ENCODE results near the gene AKR7A3.

The AKR7A3 gene

GRCh38 chr1:19317126-19317910, 28.7 kb upstream of the AKR7A3 start:
- Histone ChIP-seq H3K27me3 (replicated peaks; ENCODE audit: control insufficient read depth, insufficient read depth, low read length) (no peaks in the 10 kb centered on the region), H3K9me3 (ENCODE audit: control insufficient read depth, low read length) (no peaks in the 10 kb centered on the region), H3K36me3 (ENCODE audit: control insufficient read depth, insufficient read depth, low read length, severe bottlenecking) (peaks cover 34% of the 10 kb centered on the region), H3K4me1 (ENCODE audit: control insufficient read depth, insufficient read depth, low read length) (peaks cover 10% of the 10 kb centered on the region), H3K4me3 (ENCODE audit: low read length) (no peak overlapping the region), H3K9ac (ENCODE audit: low read length) (no peak overlapping the region)
- DNase-seq (ENCODE audit: low read depth) = no peak

- Histone ChIP-seq H3K4me3 (ENCODE audit: low read length) (no peak overlapping the region), H3K36me3 (ENCODE audit: control insufficient read depth, insufficient read depth, low read length, severe bottlenecking) (peaks cover 25% of the 10 kb centered on the region), H3K9me3 (ENCODE audit: control insufficient read depth, low read length) (no peaks in the 10 kb centered on the region), H3K4me1 (ENCODE audit: control insufficient read depth, insufficient read depth, low read length) (peaks cover 16% of the 10 kb centered on the region), H3K27me3 (replicated peaks; ENCODE audit: control insufficient read depth, insufficient read depth, low read length) (no peaks in the 10 kb centered on the region), H3K9ac (ENCODE audit: low read length) (no peak overlapping the region)
- peak; percentile 40 for DNase-seq (ENCODE audit: low read depth)
Observed at GRCh38 chr1:19315378-19316198, 27.0 kb upstream of the AKR7A3 start.

DNA sequence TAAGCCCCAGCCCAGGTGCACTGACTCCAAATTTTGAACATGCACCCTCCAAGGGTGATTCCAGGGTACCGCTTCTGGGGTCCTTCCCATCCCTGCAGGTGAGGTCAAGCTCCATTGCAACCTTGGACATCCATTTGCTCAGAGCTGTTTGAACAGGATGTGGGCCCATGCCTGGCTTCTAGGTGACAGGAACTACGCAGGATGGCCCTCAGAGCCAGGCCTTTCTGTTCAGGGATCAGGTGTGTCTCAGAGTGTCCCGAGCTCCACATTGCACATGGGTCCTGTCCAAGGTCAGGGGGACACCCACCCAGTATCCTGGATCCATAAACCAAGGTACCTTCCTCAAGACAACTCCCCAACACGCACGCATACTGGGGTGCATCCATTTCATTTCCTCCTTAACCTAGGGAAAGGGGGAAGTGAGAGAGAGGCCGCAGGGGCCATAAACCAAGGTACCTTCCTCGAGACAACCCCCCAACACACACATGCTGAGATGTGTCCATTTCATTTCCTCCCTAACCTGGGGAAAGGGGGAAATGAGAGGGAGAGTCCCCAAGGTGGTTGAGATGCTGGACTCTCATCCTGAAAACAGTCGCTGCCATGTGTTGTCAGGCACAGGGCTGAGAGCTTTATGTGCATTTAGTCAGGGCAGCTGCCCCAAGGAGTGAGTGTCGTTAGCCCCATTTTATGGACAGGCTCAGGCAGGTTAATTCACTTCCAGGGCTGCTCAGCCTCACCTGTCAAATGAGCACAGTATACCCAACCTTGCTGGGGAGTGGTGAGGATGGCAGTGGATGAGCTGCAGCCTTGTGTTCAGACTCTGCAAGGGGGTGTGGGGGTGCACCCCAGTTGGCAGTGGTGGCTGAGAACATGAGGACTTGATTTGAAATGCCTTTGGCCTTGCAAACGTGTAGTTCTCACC, 25.7 kb upstream of the AKR7A3 start:
- H3K4me1 ChIP-seq (ENCODE audit: control insufficient read depth, insufficient read depth, low read length) = peaks cover 28% of the 10 kb centered on the region

DNA sequence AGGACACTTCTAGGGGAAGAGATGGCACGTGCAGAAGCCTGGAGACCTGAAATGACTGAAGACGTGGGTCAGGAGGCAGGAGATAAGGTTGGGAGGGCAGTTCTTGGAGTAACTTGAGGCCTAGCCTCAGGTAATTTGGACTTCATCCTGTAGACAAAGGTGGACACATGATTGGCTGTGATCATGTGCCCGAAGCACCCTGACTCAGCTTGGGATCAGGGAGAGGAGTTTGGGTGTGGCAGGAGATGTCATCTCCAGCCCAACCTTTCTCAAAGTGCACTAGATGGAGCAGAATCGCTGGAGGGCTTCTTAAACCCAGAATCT, 25.0 kb upstream of the AKR7A3 start:
- H3K9me3 ChIP-seq (ENCODE audit: control insufficient read depth, low read length) = no peaks in the 10 kb centered on the region
- DNase-seq (ENCODE audit: low read depth) = no peak
- no peak overlapping the region for H3K9ac ChIP-seq (ENCODE audit: low read length)
- H3K36me3 ChIP-seq (ENCODE audit: control insufficient read depth, insufficient read depth, low read length, severe bottlenecking) = peaks cover 16% of the 10 kb centered on the region
- H3K4me1 ChIP-seq (ENCODE audit: control insufficient read depth, insufficient read depth, low read length) = peaks cover 32% of the 10 kb centered on the region
- H3K27me3 ChIP-seq (replicated peaks; ENCODE audit: control insufficient read depth, insufficient read depth, low read length) = no peaks in the 10 kb centered on the region
- H3K4me3 ChIP-seq (ENCODE audit: low read length) = peak overlapping the region; percentile 93

More for the DNA sequence above, 25.7 kb upstream of the AKR7A3 start:
- no peak for DNase-seq (ENCODE audit: low read depth)
- Histone ChIP-seq H3K9ac (ENCODE audit: low read length) (no peak overlapping the region), H3K4me3 (ENCODE audit: low read length) (no peak overlapping the region), H3K9me3 (ENCODE audit: control insufficient read depth, low read length) (no peaks in the 10 kb centered on the region), H3K36me3 (ENCODE audit: control insufficient read depth, insufficient read depth, low read length, severe bottlenecking) (peaks cover 20% of the 10 kb centered on the region), H3K27me3 (replicated peaks; ENCODE audit: control insufficient read depth, insufficient read depth, low read length) (no peaks in the 10 kb centered on the region)

GRCh38 chr1:19312782-19313635, 24.4 kb upstream of the AKR7A3 start:
- H3K4me1 ChIP-seq (ENCODE audit: control insufficient read depth, insufficient read depth, low read length) = peaks cover 32% of the 10 kb centered on the region
- DNase-seq (ENCODE audit: low read depth) = no peak
- H3K9me3 ChIP-seq (ENCODE audit: control insufficient read depth, low read length) = no peaks in the 10 kb centered on the region
- H3K27me3 ChIP-seq (replicated peaks; ENCODE audit: control insufficient read depth, insufficient read depth, low read length) = no peaks in the 10 kb centered on the region
- peaks cover 18% of the 10 kb centered on the region for H3K36me3 ChIP-seq (ENCODE audit: control insufficient read depth, insufficient read depth, low read length, severe bottlenecking)
- peak overlapping the region; percentile 92 for H3K9ac ChIP-seq (ENCODE audit: low read length)
- H3K4me3 ChIP-seq (ENCODE audit: low read length) = peak overlapping the region; percentile 93

DNA sequence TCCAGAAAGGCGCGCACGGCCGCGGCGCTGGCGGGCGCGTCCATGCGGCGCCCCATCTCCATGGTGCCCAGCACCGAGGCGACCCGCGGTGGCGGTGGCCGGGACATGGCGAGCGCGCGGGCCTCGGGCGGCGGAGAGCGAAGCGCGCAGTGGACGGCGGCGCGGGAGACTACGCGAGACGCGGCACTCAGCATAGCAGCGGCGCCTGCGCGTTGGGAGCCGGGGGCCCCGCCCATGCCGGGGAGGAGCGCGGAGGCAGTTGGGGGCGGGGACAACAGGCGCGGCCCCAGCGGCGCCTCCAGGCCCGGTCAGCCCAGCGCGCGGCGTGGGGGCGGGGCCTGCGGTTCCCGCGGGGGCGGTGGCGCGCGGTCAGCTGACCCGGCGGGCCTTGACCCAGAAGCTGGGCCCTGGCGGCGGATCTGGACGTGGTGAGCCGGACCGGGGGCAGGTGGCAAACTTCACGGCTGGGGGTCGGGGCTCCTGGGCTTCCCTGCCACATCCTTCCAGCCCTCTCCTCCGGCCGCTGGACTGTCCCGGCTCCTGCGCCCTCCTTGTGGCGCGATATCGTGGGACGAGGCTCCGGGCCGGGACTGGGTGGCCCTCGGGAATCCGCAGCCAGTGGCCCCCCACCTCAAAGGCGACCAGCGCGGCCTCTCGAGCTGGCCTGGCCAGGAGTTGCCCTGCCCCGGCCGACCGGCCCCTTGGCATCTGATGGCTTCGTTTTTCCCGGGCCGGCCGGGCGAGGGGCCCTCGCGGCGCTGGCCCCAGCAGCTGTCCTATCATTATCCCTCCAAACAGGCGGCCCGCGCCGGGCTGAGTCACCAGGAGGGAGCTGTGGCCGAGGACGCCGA, 23.6 kb upstream of the AKR7A3 start, which contains the start of the genes AKR7A2 and SLC66A1:
Gene AKR7A2 (minus strand): TSS at position 214 of the 851 bp plus-strand sequence. CDS start 20 bp downstream, at position 194.
Gene SLC66A1 (plus strand): TSS at position 396 of the 851 bp plus-strand sequence. CDS start 5,352 bp downstream, outside the sequence.
- Histone ChIP-seq H3K9me3 (ENCODE audit: control insufficient read depth, low read length) (no peaks in the 10 kb centered on the region), H3K9ac (ENCODE audit: low read length) (peak within 1 kb of the TSS; percentile 94)
- DNase-seq (ENCODE audit: low read depth) = peak; percentile 99

GRCh38 chr1:19311503-19311930, 22.9 kb upstream of the AKR7A3 start:
- Histone ChIP-seq H3K27me3 (replicated peaks; ENCODE audit: control insufficient read depth, insufficient read depth, low read length) (no peaks in the 10 kb centered on the region), H3K4me3 (ENCODE audit: low read length) (peak overlapping the region; percentile 93), H3K36me3 (ENCODE audit: control insufficient read depth, insufficient read depth, low read length, severe bottlenecking) (peaks cover 29% of the 10 kb centered on the region), H3K9ac (ENCODE audit: low read length) (peak overlapping the region; percentile 94), H3K4me1 (ENCODE audit: control insufficient read depth, insufficient read depth, low read length) (peaks cover 32% of the 10 kb centered on the region), H3K9me3 (ENCODE audit: control insufficient read depth, low read length) (no peaks in the 10 kb centered on the region)
- no peak for DNase-seq (ENCODE audit: low read depth)

More for the DNA sequence above, 23.6 kb upstream of the AKR7A3 start, which contains the start of the genes AKR7A2 and SLC66A1:
- H3K4me1 ChIP-seq (ENCODE audit: control insufficient read depth, insufficient read depth, low read length) = peaks cover 32% of the 10 kb centered on the region
- H3K27me3 ChIP-seq (replicated peaks; ENCODE audit: control insufficient read depth, insufficient read depth, low read length) = no peaks in the 10 kb centered on the region
- peak within 1 kb of the TSS; percentile 93 for H3K4me3 ChIP-seq (ENCODE audit: low read length)
- H3K36me3 ChIP-seq (ENCODE audit: control insufficient read depth, insufficient read depth, low read length, severe bottlenecking) = peaks cover 22% of the 10 kb centered on the region

DNA sequence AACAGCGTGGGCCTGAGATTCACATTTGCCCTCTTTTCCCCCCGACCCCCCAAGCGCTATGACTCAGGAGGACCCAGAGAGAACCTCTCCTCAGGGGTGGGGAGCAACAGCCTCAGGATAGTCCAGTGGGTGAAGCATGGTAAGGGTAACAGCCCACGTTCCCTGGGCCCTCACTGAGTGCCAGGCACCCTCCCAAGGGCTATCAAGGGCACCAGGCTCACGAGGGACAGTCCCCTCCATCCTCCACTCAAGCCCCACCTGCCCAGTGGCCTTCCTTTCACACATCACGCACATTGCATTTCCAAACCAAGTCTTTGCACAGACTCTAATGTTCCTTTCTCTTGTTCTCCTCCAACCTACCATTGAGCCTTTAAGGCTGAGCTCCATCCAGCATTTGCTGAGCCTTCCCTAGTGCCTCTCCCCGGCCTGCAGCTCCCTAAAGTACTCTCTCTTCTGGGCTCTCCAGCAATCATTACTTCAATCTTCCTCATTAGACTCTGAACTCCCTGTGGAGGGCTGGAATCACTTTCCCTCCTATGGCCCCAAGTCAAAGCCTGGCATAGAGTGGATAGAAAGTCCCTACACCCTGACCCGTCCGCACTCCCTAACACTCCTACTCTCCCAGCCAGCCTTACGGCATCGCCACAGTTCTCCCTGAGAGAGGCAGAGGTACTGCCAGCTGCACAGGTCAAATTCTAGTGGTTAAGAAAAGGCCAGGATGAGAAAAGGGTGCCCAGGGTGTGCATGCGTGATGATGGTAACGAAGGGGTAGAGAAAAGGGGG, 22.3 kb upstream of the AKR7A3 start:
- Histone ChIP-seq H3K9me3 (ENCODE audit: control insufficient read depth, low read length) (no peaks in the 10 kb centered on the region), H3K27me3 (replicated peaks; ENCODE audit: control insufficient read depth, insufficient read depth, low read length) (no peaks in the 10 kb centered on the region), H3K9ac (ENCODE audit: low read length) (peak overlapping the region; percentile 94), H3K36me3 (ENCODE audit: control insufficient read depth, insufficient read depth, low read length, severe bottlenecking) (peaks cover 35% of the 10 kb centered on the region), H3K4me1 (ENCODE audit: control insufficient read depth, insufficient read depth, low read length) (peaks cover 32% of the 10 kb centered on the region), H3K4me3 (ENCODE audit: low read length) (peak overlapping the region; percentile 93)
- peak; percentile 41 for DNase-seq (ENCODE audit: low read depth)

DNA sequence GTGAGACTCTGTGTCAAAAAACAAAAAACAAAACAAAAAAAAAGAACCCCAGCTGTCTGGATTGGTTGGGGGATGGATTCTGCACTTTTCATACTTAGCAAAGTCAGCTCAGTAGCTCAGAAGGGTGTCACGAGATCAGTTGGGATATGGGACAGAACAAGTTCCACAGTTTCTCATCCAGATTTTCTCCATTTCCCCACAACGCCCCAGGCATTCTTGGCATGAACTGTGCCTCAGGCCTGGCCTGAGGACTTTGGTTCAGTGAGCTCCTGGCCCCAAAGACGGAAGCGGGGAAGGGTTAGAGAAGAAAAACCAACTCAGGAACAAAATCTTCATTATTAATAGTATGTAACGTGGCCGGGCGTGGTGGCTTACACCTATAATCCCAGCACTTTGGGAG, 21.5 kb upstream of the AKR7A3 start:
- H3K4me1 ChIP-seq (ENCODE audit: control insufficient read depth, insufficient read depth, low read length) = peaks cover 32% of the 10 kb centered on the region
- no peak overlapping the region for H3K4me3 ChIP-seq (ENCODE audit: low read length)
- H3K9me3 ChIP-seq (ENCODE audit: control insufficient read depth, low read length) = no peaks in the 10 kb centered on the region
- no peak for DNase-seq (ENCODE audit: low read depth)
- H3K9ac ChIP-seq (ENCODE audit: low read length) = no peak overlapping the region
- no peaks in the 10 kb centered on the region for H3K27me3 ChIP-seq (replicated peaks; ENCODE audit: control insufficient read depth, insufficient read depth, low read length)
- peaks cover 43% of the 10 kb centered on the region for H3K36me3 ChIP-seq (ENCODE audit: control insufficient read depth, insufficient read depth, low read length, severe bottlenecking)
